ENCODE data around the gene CALHM2. TPM values are rescaled to one million over a fixed set of nuclear protein-coding genes. Genes with fewer than 3 reads are reported as not detected.

Gene CALHM2
- total RNA-seq, 2 donors from 2014 or later: 98.4 to 113 TPM

DNA sequence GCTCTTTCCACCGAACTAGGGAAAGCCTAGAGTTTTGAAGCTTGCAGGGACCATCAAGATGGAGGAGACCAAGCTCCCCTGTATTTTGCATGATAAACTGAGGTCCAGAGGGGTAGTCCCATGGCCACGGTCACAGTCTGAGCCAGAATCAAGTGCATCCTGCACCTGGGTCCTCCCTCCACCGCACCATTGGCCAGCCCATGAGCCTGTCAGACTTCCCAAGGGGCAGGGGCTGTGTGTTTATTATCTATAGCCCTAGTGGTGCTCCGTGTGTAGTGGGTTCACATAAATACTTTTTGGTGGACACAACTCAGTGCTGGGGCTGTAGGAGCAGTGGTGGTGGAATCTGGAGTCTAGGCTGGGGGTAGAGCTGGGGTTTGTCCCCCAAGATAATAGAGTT is 23.3 kb upstream of the CALHM2 start:
- Histone ChIP-seq H3K4me1 (ENCODE audit: control insufficient read depth in 1 of 2, low read depth in 2 of 2) (peaks cover 0 to 4% of the 10 kb centered on the region in 2 donors), H3K27ac (no peak overlapping the region), H3K9me3 (no peaks in the 10 kb centered on the region), H3K4me3 (no peak overlapping the region), H3K27me3 (replicated peaks; ENCODE audit: insufficient read depth) (no peaks in the 10 kb centered on the region), H3K36me3 (no peaks in the 10 kb centered on the region)
- ATAC-seq (ENCODE audit: insufficient number of reproducible peaks, low FRiP score, low read depth): no peak
- TF ChIP-seq, protein P1, sequence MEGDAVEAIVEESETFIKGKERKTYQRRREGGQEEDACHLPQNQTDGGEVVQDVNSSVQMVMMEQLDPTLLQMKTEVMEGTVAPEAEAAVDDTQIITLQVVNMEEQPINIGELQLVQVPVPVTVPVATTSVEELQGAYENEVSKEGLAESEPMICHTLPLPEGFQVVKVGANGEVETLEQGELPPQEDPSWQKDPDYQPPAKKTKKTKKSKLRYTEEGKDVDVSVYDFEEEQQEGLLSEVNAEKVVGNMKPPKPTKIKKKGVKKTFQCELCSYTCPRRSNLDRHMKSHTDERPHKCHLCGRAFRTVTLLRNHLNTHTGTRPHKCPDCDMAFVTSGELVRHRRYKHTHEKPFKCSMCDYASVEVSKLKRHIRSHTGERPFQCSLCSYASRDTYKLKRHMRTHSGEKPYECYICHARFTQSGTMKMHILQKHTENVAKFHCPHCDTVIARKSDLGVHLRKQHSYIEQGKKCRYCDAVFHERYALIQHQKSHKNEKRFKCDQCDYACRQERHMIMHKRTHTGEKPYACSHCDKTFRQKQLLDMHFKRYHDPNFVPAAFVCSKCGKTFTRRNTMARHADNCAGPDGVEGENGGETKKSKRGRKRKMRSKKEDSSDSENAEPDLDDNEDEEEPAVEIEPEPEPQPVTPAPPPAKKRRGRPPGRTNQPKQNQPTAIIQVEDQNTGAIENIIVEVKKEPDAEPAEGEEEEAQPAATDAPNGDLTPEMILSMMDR (IDR thresholded peaks at IDR 0.05): no peak
- DNase-seq (ENCODE audit: low spot score): no peak

DNA sequence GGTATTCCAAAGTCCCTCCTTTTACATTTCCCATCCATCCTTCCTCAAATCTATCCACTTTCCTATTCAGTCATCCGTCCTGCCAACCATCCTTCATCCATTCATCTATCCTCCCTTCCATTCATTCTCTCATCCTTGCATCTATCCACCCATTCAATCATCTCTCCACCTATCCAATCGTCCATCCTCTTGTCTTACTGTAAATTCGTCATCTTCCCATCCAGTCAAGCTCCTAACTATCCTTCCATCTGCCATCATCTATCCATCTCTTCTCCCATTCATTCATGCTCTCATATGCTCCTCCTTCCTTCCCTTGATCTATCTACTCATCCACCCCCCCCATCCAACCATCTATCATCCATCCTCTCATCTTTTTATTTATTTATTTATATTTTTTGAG is 21.9 kb upstream of the CALHM2 start:
- Histone ChIP-seq H3K27ac (no peak overlapping the region), H3K27me3 (replicated peaks; ENCODE audit: insufficient read depth) (no peaks in the 10 kb centered on the region), H3K4me1 (ENCODE audit: control insufficient read depth in 1 of 2, low read depth in 2 of 2) (peaks cover 0 to 4% of the 10 kb centered on the region in 2 donors), H3K9me3 (no peaks in the 10 kb centered on the region), H3K4me3 (no peak overlapping the region), H3K36me3 (no peaks in the 10 kb centered on the region)
- ATAC-seq (ENCODE audit: insufficient number of reproducible peaks, low FRiP score, low read depth): no peak
- TF ChIP-seq, protein P1 (IDR thresholded peaks at IDR 0.05): no peak
- DNase-seq (ENCODE audit: low spot score): no peak

DNA sequence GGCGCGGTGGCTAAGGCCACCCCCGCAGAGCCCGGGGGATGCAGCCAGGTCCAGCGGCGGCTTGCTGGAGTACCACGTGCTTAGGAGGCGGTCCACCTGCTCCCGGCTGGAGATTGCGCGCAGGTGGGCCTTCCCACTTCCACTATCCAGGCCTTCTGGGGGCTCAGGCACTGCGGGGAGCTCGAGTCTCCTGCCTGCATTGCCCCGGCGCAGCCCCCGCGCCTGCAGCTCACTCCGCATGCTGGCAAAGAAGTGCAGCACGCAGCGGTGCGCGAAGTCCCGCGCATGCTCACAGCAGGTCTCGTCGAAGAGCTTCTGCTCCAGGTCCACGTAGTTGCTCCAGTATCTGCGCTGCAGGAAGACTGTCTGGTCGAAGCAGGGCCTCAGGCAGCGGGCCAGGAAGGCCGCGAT is 21.1 kb upstream of the CALHM2 start:
- TF ChIP-seq, protein P1 (IDR thresholded peaks at IDR 0.05): no peak
- Histone ChIP-seq H3K4me1 (ENCODE audit: control insufficient read depth in 1 of 2, low read depth in 2 of 2) (peaks cover 0 to 4% of the 10 kb centered on the region in 2 donors), H3K27ac (no peak overlapping the region), H3K27me3 (replicated peaks; ENCODE audit: insufficient read depth) (no peaks in the 10 kb centered on the region), H3K9me3 (no peaks in the 10 kb centered on the region), H3K4me3 (no peak overlapping the region), H3K36me3 (no peaks in the 10 kb centered on the region)
- DNase-seq (ENCODE audit: low spot score): no peak
- ATAC-seq (ENCODE audit: insufficient number of reproducible peaks, low FRiP score, low read depth): no peak

DNA sequence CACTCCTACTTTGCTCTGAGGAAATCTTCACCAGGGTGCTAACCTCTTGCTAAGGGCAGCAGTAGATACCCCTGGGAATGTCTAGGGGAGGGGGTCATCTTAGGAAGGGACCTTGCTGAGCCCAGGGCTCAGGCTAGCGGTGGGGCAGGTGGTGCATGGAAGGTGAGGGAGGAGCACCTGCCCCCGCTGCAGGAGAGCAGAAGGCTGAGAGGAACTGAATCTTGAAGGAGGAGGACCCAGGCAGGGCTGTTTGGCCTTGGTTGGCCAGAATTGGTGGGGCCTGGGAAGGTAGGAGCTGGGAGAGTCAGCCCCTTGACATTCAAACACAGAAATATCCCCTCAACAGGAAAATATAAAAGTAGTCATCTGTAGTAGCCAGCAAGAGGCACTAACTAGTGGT is 19.8 kb upstream of the CALHM2 start:
- ATAC-seq (ENCODE audit: insufficient number of reproducible peaks, low FRiP score, low read depth): no peak
- no peak overlapping the region for H3K4me3 ChIP-seq
- H3K4me1 ChIP-seq (ENCODE audit: control insufficient read depth in 1 of 2, low read depth in 2 of 2): peaks cover 0 to 4% of the 10 kb centered on the region in 2 donors
- H3K36me3 ChIP-seq: no peaks in the 10 kb centered on the region
- no peak for DNase-seq (ENCODE audit: low spot score)
- no peaks in the 10 kb centered on the region for H3K27me3 ChIP-seq (replicated peaks; ENCODE audit: insufficient read depth)
- no peak overlapping the region for H3K27ac ChIP-seq
- TF ChIP-seq, protein P1 (IDR thresholded peaks at IDR 0.05): no peak
- H3K9me3 ChIP-seq: no peaks in the 10 kb centered on the region

DNA sequence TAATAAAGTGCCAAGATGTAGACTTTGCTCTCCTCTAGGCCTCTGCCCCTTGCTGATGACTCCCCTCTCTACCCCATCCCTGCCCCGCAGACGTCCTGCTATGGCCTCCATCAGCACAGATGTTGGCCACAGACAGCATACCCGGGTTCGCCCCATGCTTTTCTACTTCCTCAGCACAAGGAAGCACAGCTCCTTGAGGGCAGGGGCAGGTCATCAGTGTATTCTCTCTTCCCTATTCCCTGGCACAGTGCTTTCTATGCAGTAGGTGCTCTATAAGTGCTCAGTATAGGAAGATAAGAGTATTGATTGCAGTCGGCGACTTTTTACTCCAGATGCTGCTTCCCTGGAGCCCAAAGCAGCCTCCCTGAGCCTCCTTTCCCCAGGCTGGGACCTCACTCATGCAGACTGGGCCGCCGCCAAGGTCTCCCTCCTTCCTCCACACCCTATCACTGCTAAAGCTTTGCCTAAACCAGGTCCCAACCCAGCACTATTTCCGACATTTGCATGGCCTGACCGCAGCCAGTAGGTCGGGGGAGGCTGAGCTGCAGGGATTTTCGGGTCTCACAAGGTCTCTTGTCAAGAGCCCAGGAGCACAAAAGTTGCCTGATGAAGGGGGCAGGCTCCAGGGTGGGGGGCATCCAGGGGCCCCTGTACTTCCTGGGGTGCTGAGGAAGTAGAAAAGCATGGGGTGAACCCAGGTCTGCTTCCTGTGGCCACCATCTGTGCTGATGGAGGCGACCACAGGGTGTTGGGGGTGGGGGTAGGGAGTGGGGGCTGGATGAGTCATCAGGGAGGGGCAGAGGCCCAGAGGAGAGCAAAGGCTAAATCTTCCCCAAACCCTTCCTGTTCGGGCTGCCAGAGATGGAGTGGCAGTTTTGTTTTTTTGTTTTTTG is 18.8 kb upstream of the CALHM2 start:
- Histone ChIP-seq H3K4me3 (no peak overlapping the region), H3K9me3 (no peaks in the 10 kb centered on the region), H3K27ac (no peak overlapping the region), H3K4me1 (ENCODE audit: control insufficient read depth in 1 of 2, low read depth in 2 of 2) (peaks cover 0 to 4% of the 10 kb centered on the region in 2 donors), H3K36me3 (no peaks in the 10 kb centered on the region), H3K27me3 (replicated peaks; ENCODE audit: insufficient read depth) (no peaks in the 10 kb centered on the region)
- TF ChIP-seq, protein P1 (IDR thresholded peaks at IDR 0.05): no peak
- DNase-seq (ENCODE audit: low spot score): no peak
- no peak for ATAC-seq (ENCODE audit: insufficient number of reproducible peaks, low FRiP score, low read depth)
